Esophagus (tissue), 2 donors: ENCODE data around the gene PAPPA2. TPM values are rescaled to one million over a fixed set of nuclear protein-coding genes. Genes with fewer than 3 reads are reported as not detected.

Experiments
- H3K27ac ChIP-seq, 2 donors: one replicate each; pipeline ENCODE4 v1.5.1; 2013; ENCODE audit warnings: low read depth in 2 of 2, mild to moderate bottlenecking in 2 of 2, inconsistent platforms in 1 of 2, low read length in 1 of 2, moderate library complexity in 1 of 2
- H3K27me3 ChIP-seq, 2 donors: one replicate each; pipeline ENCODE4 v1.6.1; 2013; ENCODE audit warnings: low read length in 2 of 2, control low read depth in 1 of 2, mild to moderate bottlenecking in 1 of 2; ENCODE audit not compliant: insufficient read depth in 2 of 2, control insufficient read depth in 1 of 2
- H3K36me3 ChIP-seq, 2 donors: one replicate each; pipeline ENCODE4 v1.6.1; 2013; ENCODE audit warnings: low read length in 1 of 2; ENCODE audit not compliant: control insufficient read depth in 2 of 2, insufficient read depth in 2 of 2
- H3K4me1 ChIP-seq, 2 donors: one replicate each; pipeline ENCODE4 v1.6.1; 2013; ENCODE audit warnings: low read length in 1 of 2; ENCODE audit not compliant: control insufficient read depth in 2 of 2, insufficient read depth in 2 of 2
- H3K4me3 ChIP-seq, 2 donors: one replicate each; pipeline ENCODE4 v1.5.1; 2013; ENCODE audit warnings: low read length in 2 of 2, mild to moderate bottlenecking in 2 of 2, low read depth in 1 of 2, moderate library complexity in 1 of 2
- H3K9me3 ChIP-seq, 2 donors: one replicate each; pipeline ENCODE4 v1.6.1; 2013; ENCODE audit warnings: mild to moderate bottlenecking in 2 of 2, low read depth in 1 of 2, low read length in 1 of 2, moderate library complexity in 1 of 2; ENCODE audit not compliant: control insufficient read depth in 2 of 2, insufficient read depth in 1 of 2
- WGBS, 2 donors: extraction: QIAGEN DNeasy Blood & Tissue Kit; methylation state at CpG; one replicate each; pipeline ENCODE4 v1.1.7; 2013; 5-methylcytosine and 5-hydroxymethylcytosine counted together
- polyA plus RNA-seq, 2 donors: library from polyadenylated mRNA; stranded (reverse); fragments of 200-250 nt; gene quantifications; one replicate each; pipeline ENCODE4 v1.2.3, GENCODE V29; 2013
- donor health status: healthy with polysubstance abuse.
- donor health status: Bipolar disorder and iron deficiency.

PAPPA2 gene
- polyA plus RNA-seq, 2 donors, result under 0.01 TPM; not detected in 1

- H3K4me1 ChIP-seq, result no peaks in the 10 kb centered on the region
- H3K27ac ChIP-seq, result no peak overlapping the region
- H3K36me3 ChIP-seq, result no peaks in the 10 kb centered on the region
- no peaks in the 10 kb centered on the region for H3K9me3 ChIP-seq
- H3K27me3 ChIP-seq, result no peaks in the 10 kb centered on the region
- 42 to 44% methylated on average over 11 of the region's 11 CpGs for WGBS, 2 donors
- no peak overlapping the region for H3K4me3 ChIP-seq
Measured at GRCh38 chr1:176693697-176694329, 230.8 kb downstream of the PAPPA2 start.

DNA sequence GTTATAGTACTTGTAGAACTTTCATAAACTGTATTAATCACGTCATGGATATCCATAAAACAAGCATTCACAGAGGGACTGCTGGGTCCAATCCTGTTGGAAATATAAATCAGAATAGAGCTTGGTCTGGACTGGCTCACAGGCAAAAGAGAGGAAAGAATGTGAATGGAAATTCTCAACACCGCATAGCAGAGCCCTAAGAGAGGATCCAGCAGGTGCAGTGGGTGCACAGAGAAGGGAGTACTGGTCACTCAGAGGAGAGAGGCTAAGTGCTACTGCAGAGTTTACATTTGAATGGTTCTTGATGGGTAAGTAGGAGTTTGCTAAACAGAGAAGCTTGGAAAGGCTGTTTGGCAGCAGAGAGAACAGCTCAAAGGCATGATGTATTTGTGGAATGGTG is 231.7 kb downstream of the PAPPA2 start:
- Histone ChIP-seq H3K9me3 (no peaks in the 10 kb centered on the region), H3K36me3 (no peaks in the 10 kb centered on the region), H3K4me1 (no peaks in the 10 kb centered on the region), H3K27me3 (no peaks in the 10 kb centered on the region), H3K4me3 (no peak overlapping the region), H3K27ac (no peak overlapping the region)
- WGBS, 2 donors, result 77 to 83% methylated on average over 2 of the region's 2 CpGs

GRCh38 chr1:176696109-176696508 is 233.1 kb downstream of the PAPPA2 start:
- 43 to 45% methylated on average over 5 of the region's 5 CpGs for WGBS, 2 donors
- Histone ChIP-seq H3K9me3 (no peaks in the 10 kb centered on the region), H3K4me3 (no peak overlapping the region), H3K27ac (no peak overlapping the region), H3K27me3 (no peaks in the 10 kb centered on the region), H3K36me3 (no peaks in the 10 kb centered on the region), H3K4me1 (no peaks in the 10 kb centered on the region)

DNA sequence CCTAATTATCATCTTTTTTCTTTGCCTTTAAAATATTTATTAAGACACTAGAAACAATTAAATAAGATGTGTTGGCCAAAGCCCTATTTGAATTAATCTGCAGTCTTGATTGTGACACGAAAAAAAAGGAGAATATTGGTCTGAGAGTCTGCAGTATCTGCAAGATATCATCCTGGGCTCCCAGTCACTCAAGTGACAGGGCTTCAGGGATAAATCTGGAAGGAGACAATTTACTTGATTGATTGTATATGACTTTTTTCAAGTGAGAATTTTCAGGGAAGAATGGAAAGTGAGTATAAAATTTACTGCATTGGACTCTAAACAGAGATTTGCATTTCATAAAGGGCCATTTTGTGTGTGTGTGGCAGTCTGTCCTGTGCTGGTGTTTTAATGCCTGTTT is 233.7 kb downstream of the PAPPA2 start:
- H3K4me3 ChIP-seq, result no peak overlapping the region
- no peaks in the 10 kb centered on the region for H3K27me3 ChIP-seq
- no peak overlapping the region for H3K27ac ChIP-seq
- WGBS, 2 donors, result 69 to 70% methylated on average over 1 of the region's 1 CpG
- H3K36me3 ChIP-seq, result no peaks in the 10 kb centered on the region
- no peaks in the 10 kb centered on the region for H3K4me1 ChIP-seq
- no peaks in the 10 kb centered on the region for H3K9me3 ChIP-seq

DNA sequence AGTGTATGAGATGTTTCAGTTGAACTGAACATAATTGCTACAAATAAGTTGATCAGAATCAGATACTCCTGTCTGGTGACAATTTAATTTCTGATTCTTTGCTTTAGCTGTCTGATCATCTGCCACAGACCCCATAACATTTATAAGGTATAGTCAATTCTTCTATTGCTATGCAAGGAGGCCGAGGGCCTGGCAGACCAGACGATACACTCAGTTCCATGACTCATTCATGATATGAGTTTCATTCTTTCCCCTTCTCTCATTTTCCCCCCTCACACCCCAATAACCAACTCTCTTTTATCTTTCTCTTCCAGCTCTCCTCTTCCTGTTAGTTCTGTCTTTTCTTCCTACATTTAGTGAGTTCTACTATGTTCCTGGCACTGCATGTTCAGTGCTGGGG is 236.8 kb downstream of the PAPPA2 start:
- Histone ChIP-seq H3K4me3 (no peak overlapping the region), H3K27ac (no peak overlapping the region), H3K27me3 (no peaks in the 10 kb centered on the region), H3K9me3 (no peaks in the 10 kb centered on the region), H3K4me1 (no peaks in the 10 kb centered on the region), H3K36me3 (no peaks in the 10 kb centered on the region)
- WGBS, 2 donors, result 71 to 87% methylated on average over 2 of the region's 2 CpGs

GRCh38 chr1:176701151-176701866 is 238.3 kb downstream of the PAPPA2 start:
- 64 to 66% methylated on average over 3 of the region's 3 CpGs for WGBS, 2 donors
- H3K4me1 ChIP-seq, result no peaks in the 10 kb centered on the region

DNA sequence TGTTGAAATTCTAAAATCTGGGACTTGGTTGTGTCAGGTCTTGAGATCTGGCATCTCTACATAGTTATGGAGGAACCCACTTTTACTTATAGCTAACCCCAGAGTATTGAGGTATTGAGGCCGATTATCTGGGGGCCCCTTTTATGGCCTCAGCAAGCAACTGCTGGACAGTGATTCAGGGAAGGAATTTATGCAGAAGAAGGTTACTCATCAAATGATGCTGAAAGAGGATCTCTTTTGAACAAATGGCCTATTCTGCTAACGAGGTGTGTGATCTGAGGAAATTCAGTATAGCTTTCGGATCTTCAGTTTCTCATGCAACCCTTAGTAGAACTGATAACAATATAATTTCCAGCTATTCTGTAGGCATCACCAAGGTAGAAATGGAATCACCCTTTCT is 239.9 kb downstream of the PAPPA2 start:
- Histone ChIP-seq H3K9me3 (no peaks in the 10 kb centered on the region), H3K27ac (no peak overlapping the region), H3K27me3 (no peaks in the 10 kb centered on the region), H3K4me3 (no peak overlapping the region), H3K4me1 (no peaks in the 10 kb centered on the region), H3K36me3 (no peaks in the 10 kb centered on the region)
- 77 to 80% methylated on average over 3 of the region's 3 CpGs for WGBS, 2 donors

More at GRCh38 chr1:176701151-176701866, 238.3 kb downstream of the PAPPA2 start:
- Histone ChIP-seq H3K27me3 (no peaks in the 10 kb centered on the region), H3K27ac (no peak overlapping the region), H3K36me3 (no peaks in the 10 kb centered on the region), H3K9me3 (no peaks in the 10 kb centered on the region), H3K4me3 (no peak overlapping the region)

DNA sequence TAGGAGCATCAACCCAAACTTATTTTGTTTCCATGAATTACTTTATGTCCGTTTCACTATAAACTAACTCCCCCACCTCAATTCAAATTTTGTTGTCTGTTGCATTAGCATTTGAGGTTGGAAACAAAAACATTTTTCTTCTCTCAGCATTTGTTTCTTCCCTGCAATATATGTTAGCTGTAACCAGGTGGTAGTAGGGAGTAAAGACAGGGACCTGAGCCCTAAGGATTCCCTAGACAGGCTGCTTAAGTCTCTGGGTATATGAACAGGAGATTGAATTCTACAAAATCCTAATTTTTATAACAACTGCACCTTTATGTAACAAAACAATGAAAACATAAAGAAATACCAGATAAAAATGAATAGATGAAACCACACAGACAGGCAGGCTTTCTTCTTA is 242.6 kb downstream of the PAPPA2 start:
- no peaks in the 10 kb centered on the region for H3K4me1 ChIP-seq
- H3K27me3 ChIP-seq, result no peaks in the 10 kb centered on the region
- H3K4me3 ChIP-seq, result no peak overlapping the region
- 56 to 65% methylated on average over 1 of the region's 1 CpG for WGBS, 2 donors
- no peaks in the 10 kb centered on the region for H3K9me3 ChIP-seq
- no peak overlapping the region for H3K27ac ChIP-seq
- H3K36me3 ChIP-seq, result no peaks in the 10 kb centered on the region

GRCh38 chr1:176717066-176717750 is 254.2 kb downstream of the PAPPA2 start:
- Histone ChIP-seq H3K4me3 (no peak overlapping the region), H3K4me1 (no peaks in the 10 kb centered on the region), H3K9me3 (no peaks in the 10 kb centered on the region), H3K27me3 (no peaks in the 10 kb centered on the region), H3K36me3 (no peaks in the 10 kb centered on the region), H3K27ac (no peak overlapping the region)
- 77 to 86% methylated on average over 2 of the region's 2 CpGs for WGBS, 2 donors
